ENCODE results near the gene PLAAT2.
A peak's percentile ranks its signal among the peaks of the same experiment; 100 is the strongest.
"Not testable (repeated sequence)": the region's sequence is repeated elsewhere in the genome, so short reads cannot be mapped to it uniquely, and the experiment has no call there.

Gene PLAAT2

GRCh38 chr11:63608353-63609345 is 45.5 kb upstream of the PLAAT2 start:
- POLR2A ChIA-PET, result no interaction called here
- no peak for TF ChIP-seq ELF4 (IDR thresholded peaks at IDR 0.05)
- TF ChIP-seq SP1 (IDR thresholded peaks at IDR 0.05), result no peak
- TF ChIP-seq FOXM1 (IDR thresholded peaks at IDR 0.05; ENCODE audit: borderline replicate concordance), result no peak
- TF ChIP-seq L3MBTL2 (conservative IDR thresholded peaks at IDR 0.05), result no peak
- no peak for TF ChIP-seq HDGF (IDR thresholded peaks at IDR 0.05; ENCODE audit: borderline replicate concordance)
- TF ChIP-seq, protein P1, sequence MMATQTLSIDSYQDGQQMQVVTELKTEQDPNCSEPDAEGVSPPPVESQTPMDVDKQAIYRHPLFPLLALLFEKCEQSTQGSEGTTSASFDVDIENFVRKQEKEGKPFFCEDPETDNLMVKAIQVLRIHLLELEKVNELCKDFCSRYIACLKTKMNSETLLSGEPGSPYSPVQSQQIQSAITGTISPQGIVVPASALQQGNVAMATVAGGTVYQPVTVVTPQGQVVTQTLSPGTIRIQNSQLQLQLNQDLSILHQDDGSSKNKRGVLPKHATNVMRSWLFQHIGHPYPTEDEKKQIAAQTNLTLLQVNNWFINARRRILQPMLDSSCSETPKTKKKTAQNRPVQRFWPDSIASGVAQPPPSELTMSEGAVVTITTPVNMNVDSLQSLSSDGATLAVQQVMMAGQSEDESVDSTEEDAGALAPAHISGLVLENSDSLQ (IDR thresholded peaks at IDR 0.05), result no peak
- TF ChIP-seq ZNF384 (IDR thresholded peaks at IDR 0.05), result no peak
- no peak for TF ChIP-seq LEF1 (IDR thresholded peaks at IDR 0.05; ENCODE audit: borderline replicate concordance)
- TF ChIP-seq NFRKB (IDR thresholded peaks at IDR 0.05), result no peak
- TF ChIP-seq CTBP1 (IDR thresholded peaks at IDR 0.05; ENCODE audit: borderline replicate concordance), result no peak
- no peak for TF ChIP-seq TARDBP (IDR thresholded peaks at IDR 0.05)
- TF ChIP-seq FOXA1 (IDR thresholded peaks at IDR 0.05), result no peak
- no peak for TF ChIP-seq BHLHE40 (IDR thresholded peaks at IDR 0.05; ENCODE audit: borderline replicate concordance)
- no peak for TF ChIP-seq FOXK2 (IDR thresholded peaks at IDR 0.05)
- no peak for TF ChIP-seq ARNT (IDR thresholded peaks at IDR 0.05)
- no peak for DNase-seq (ENCODE audit: extremely low spot score)
- CTCF ChIA-PET, result no interaction called here

GRCh38 chr11:63603180-63603518 is 40.0 kb upstream of the PLAAT2 start:
- no peak for DNase-seq (ENCODE audit: extremely low spot score)
- POLR2A ChIA-PET, result no interaction called here
- CTCF ChIA-PET, result no interaction called here
- TF ChIP-seq L3MBTL2 (conservative IDR thresholded peaks at IDR 0.05) (no peak), FOXK2 (IDR thresholded peaks at IDR 0.05) (no peak), FOXM1 (IDR thresholded peaks at IDR 0.05; ENCODE audit: borderline replicate concordance) (no peak), ARNT (IDR thresholded peaks at IDR 0.05) (no peak), LEF1 (IDR thresholded peaks at IDR 0.05; ENCODE audit: borderline replicate concordance) (no peak), ZNF384 (IDR thresholded peaks at IDR 0.05) (no peak), BHLHE40 (IDR thresholded peaks at IDR 0.05; ENCODE audit: borderline replicate concordance) (no peak), CTBP1 (IDR thresholded peaks at IDR 0.05; ENCODE audit: borderline replicate concordance) (no peak), SUZ12 (IDR thresholded peaks at IDR 0.05) (no peak), HDGF (IDR thresholded peaks at IDR 0.05; ENCODE audit: borderline replicate concordance) (no peak), TARDBP (IDR thresholded peaks at IDR 0.05) (no peak), ELF4 (IDR thresholded peaks at IDR 0.05) (no peak), SP1 (IDR thresholded peaks at IDR 0.05) (no peak)
- TF ChIP-seq, protein P1 (IDR thresholded peaks at IDR 0.05), result no peak

GRCh38 chr11:63602290-63603179 is 39.4 kb upstream of the PLAAT2 start:
- POLR2A ChIA-PET; CTCF ChIA-PET; DNase-seq (ENCODE audit: extremely low spot score): not testable (repeated sequence)

GRCh38 chr11:63599211-63600122 is 36.3 kb upstream of the PLAAT2 start:
- POLR2A ChIA-PET, result no interaction called here
- TF ChIP-seq TARDBP (IDR thresholded peaks at IDR 0.05), result no peak
- TF ChIP-seq, protein P1 (IDR thresholded peaks at IDR 0.05), result peak; percentile 92

DNA sequence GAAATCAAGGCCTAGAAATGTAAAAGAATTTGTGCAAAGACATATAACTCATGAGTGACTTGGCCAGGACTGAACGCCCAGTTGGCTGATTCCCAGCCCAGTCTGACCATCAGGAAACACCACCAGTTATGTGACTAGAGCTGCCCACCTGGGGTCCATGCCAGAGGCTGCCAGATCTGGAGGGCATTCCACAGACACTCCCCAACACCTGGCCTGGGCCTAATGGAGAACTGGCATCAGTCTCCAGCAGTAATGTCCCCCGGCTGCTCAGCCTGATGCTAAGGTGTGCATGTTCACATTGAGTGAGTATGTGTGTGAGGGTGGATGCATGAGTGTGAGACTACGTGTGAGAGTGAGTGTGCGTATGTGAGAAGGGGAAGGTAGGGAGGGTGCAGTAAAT is 35.4 kb upstream of the PLAAT2 start:
- DNase-seq (ENCODE audit: extremely low spot score), result no peak
- TF ChIP-seq LEF1 (IDR thresholded peaks at IDR 0.05; ENCODE audit: borderline replicate concordance), result no peak
- no peak for TF ChIP-seq SP1 (IDR thresholded peaks at IDR 0.05)
- no peak for TF ChIP-seq HDGF (IDR thresholded peaks at IDR 0.05; ENCODE audit: borderline replicate concordance)
- no peak for TF ChIP-seq FOXK2 (IDR thresholded peaks at IDR 0.05)
- TF ChIP-seq ZNF384 (IDR thresholded peaks at IDR 0.05), result no peak
- TF ChIP-seq, protein P1 (IDR thresholded peaks at IDR 0.05), result no peak
- TF ChIP-seq ELF4 (IDR thresholded peaks at IDR 0.05), result no peak
- no peak for TF ChIP-seq ARNT (IDR thresholded peaks at IDR 0.05)
- TF ChIP-seq SUZ12 (IDR thresholded peaks at IDR 0.05), result no peak
- TF ChIP-seq FOXM1 (IDR thresholded peaks at IDR 0.05; ENCODE audit: borderline replicate concordance), result no peak
- no peak for TF ChIP-seq NFRKB (IDR thresholded peaks at IDR 0.05)
- TF ChIP-seq CTBP1 (IDR thresholded peaks at IDR 0.05; ENCODE audit: borderline replicate concordance), result no peak
- TF ChIP-seq TARDBP (IDR thresholded peaks at IDR 0.05), result no peak
- TF ChIP-seq BHLHE40 (IDR thresholded peaks at IDR 0.05; ENCODE audit: borderline replicate concordance), result no peak
- TF ChIP-seq L3MBTL2 (conservative IDR thresholded peaks at IDR 0.05), result no peak
- TF ChIP-seq FOXA1 (IDR thresholded peaks at IDR 0.05), result no peak
- ChIA-PET CTCF (no interaction called here), POLR2A (no interaction called here)

More at GRCh38 chr11:63599211-63600122, 36.3 kb upstream of the PLAAT2 start:
- DNase-seq (ENCODE audit: extremely low spot score), result no peak
- CTCF ChIA-PET, result no interaction called here

Data from HEK293T (cell line).